SU-DHL-6 (cell line): ENCODE measurements around the gene BCL2L15.

Experiments used
- CTCF ChIP-seq: fragments of 200-600 bp; sonication (generic); IDR thresholded peaks from one replicate; pipeline ENCODE4 v1.5.1; 2017; ENCODE audit warnings: antibody characterized with exemption, mild to moderate bottlenecking, low read length, moderate library complexity; ENCODE audit not compliant: insufficient read depth, poor library complexity, severe bottlenecking
- EZH2phosphoT487 ChIP-seq: fragments of 200-600 bp; sonication (generic), shearing (Covaris generic); conservative IDR thresholded peaks from 2 replicates; pipeline ENCODE4 v1.6.1; 2018; ENCODE audit warnings: mild to moderate bottlenecking, antibody characterized with exemption, low read length, moderate library complexity, mixed read lengths

DNA sequence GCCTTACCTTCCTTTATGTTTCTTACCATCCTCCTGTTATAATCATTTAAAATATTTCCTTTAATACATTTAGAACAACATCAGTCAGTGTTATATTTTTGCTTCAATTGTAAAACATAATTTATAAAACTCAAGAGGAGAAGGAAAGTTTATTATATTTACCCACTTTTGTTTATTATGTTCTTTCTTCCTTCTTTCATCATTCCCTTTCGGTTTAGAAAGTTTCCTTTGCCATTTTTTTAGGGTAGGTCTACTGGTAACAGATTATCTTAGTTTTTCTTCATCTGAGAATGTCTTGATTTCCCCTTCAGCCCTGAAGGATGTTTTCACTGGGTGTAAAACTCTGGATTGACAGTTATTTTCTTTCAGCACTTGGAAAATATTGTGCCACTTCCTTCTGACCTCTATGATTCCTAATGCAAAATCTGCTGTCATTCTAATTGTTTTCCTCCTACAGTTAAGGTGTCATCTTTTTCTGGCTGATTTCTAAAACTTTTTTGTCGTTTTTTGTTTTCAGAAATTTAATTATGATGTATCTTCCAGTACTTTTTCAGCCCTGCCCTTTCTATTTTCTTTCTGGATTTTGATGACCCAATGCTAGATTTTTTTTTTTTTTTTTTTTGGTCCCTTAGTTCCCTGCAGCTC lies 40.9 kb downstream of the BCL2L15 start:
- TF ChIP-seq CTCF, result no peak
- TF ChIP-seq EZH2phosphoT487, result no peak
